ENCODE data around the gene A3GALT2. TPM values are rescaled to one million over a fixed set of nuclear protein-coding genes. Genes with fewer than 3 reads are reported as not detected.

A3GALT2 gene
- total RNA-seq (2021; fragmentation: NEBNext Ultra II Directional; extraction: Animal tissue kit (Norgen Biotek cat#: 25700)): not detected
- long read RNA-seq: 0 reads

GRCh38 chr1:33320619-33321165 is at the start of gene A3GALT2:
Gene A3GALT2 (minus strand): TSS chr1:33321098. CDS start chr1:33321098, 0 bp downstream.
- no peak for DNase-seq

GRCh38 chr1:33370301-33370700 is 49.4 kb upstream of the A3GALT2 start:
- 0 out of 2 replicates have a peak, but pooled peaks cover 14% of the 10 kb centered on the region for H3K36me3 Mint-ChIP-seq (ENCODE audit: low read depth)
- H3K9me3 Mint-ChIP-seq: no peaks in the 10 kb centered on the region
- no peak overlapping the region for H3K4me3 Mint-ChIP-seq
- peak; percentile 81 for DNase-seq
- peak overlapping the region; percentile 32 for H3K27ac Mint-ChIP-seq
- TF ChIP-seq CTCF (IDR thresholded peaks at IDR 0.05): no peak
- H3K27me3 Mint-ChIP-seq (ENCODE audit: insufficient read depth): peaks cover under 1% of the 10 kb centered on the region
- peaks cover 54% of the 10 kb centered on the region for H3K4me1 Mint-ChIP-seq (ENCODE audit: low read depth)

More at GRCh38 chr1:33320619-33321165, at the start of gene A3GALT2:
- Mint-ChIP-seq H3K4me1 (ENCODE audit: low read depth) (peaks cover 38% of the 10 kb centered on the region), H3K36me3 (ENCODE audit: low read depth) (peaks cover 17% of the 10 kb centered on the region), H3K4me3 (no peak within 1 kb of the TSS), H3K9me3 (no peaks in the 10 kb centered on the region), H3K27ac (no peak within 1 kb of the TSS), H3K27me3 (ENCODE audit: insufficient read depth) (peaks cover 6% of the 10 kb centered on the region)
- TF ChIP-seq CTCF (IDR thresholded peaks at IDR 0.05): no peak

GRCh38 chr1:33369764-33370163 is 48.9 kb upstream of the A3GALT2 start:
- no peak for DNase-seq
- no peak for TF ChIP-seq CTCF (IDR thresholded peaks at IDR 0.05)
- Mint-ChIP-seq H3K36me3 (ENCODE audit: low read depth) (0 out of 2 replicates have a peak, but pooled peaks cover 14% of the 10 kb centered on the region), H3K9me3 (no peaks in the 10 kb centered on the region), H3K27ac (no peak overlapping the region), H3K4me1 (ENCODE audit: low read depth) (peaks cover 53% of the 10 kb centered on the region), H3K27me3 (ENCODE audit: insufficient read depth) (peaks cover 2% of the 10 kb centered on the region), H3K4me3 (no peak overlapping the region)

GRCh38 chr1:33369081-33369480 is 48.2 kb upstream of the A3GALT2 start:
- Mint-ChIP-seq H3K4me3 (no peak overlapping the region), H3K27ac (no peak overlapping the region), H3K4me1 (ENCODE audit: low read depth) (peaks cover 53% of the 10 kb centered on the region), H3K36me3 (ENCODE audit: low read depth) (0 out of 2 replicates have a peak, but pooled peaks cover 14% of the 10 kb centered on the region), H3K9me3 (no peaks in the 10 kb centered on the region), H3K27me3 (ENCODE audit: insufficient read depth) (peaks cover 2% of the 10 kb centered on the region)
- no peak for DNase-seq
- no peak for TF ChIP-seq CTCF (IDR thresholded peaks at IDR 0.05)

GRCh38 chr1:33368431-33368830 is 47.5 kb upstream of the A3GALT2 start:
- 0 out of 2 replicates have a peak, but pooled peaks cover 14% of the 10 kb centered on the region for H3K36me3 Mint-ChIP-seq (ENCODE audit: low read depth)
- no peaks in the 10 kb centered on the region for H3K9me3 Mint-ChIP-seq
- H3K27me3 Mint-ChIP-seq (ENCODE audit: insufficient read depth): peaks cover 2% of the 10 kb centered on the region
- peaks cover 52% of the 10 kb centered on the region for H3K4me1 Mint-ChIP-seq (ENCODE audit: low read depth)
- no peak overlapping the region for H3K27ac Mint-ChIP-seq
- TF ChIP-seq CTCF (IDR thresholded peaks at IDR 0.05): no peak
- H3K4me3 Mint-ChIP-seq: no peak overlapping the region
- DNase-seq: no peak
